ENCODE data around the gene SHROOM3. TPM values are rescaled to one million over a fixed set of nuclear protein-coding genes. Genes with fewer than 3 reads are reported as not detected.

The SHROOM3 gene
- total RNA-seq, 1 donor from 2014 or later, result 54.9 TPM

DNA sequence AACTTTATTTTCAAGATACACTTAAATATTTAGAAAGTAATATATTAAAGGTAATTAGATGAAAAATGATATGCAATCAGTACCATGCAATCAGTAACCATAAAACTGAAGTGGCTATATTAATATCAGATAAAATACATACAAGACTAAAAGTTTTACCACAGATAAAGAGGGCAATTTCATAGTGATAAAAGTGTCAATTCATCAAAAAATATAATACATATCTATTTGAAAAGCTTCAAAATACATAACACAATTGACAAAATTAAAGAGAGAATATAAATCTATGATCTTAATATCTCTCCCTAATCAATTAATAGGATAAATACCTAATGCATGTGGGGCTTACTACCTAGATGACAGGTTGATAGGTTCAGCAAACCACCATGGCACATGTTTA, 357.4 kb downstream of the SHROOM3 start:
- no peak overlapping the region for H3K4me3 Mint-ChIP-seq (ENCODE audit: low read depth)
- DNase-seq (ENCODE audit: low spot score, unreplicated experiment), result no peak
- peaks cover 15% of the 10 kb centered on the region for H3K36me3 Mint-ChIP-seq (ENCODE audit: insufficient read depth)
- no peaks in the 10 kb centered on the region for H3K27me3 Mint-ChIP-seq
- H3K4me1 Mint-ChIP-seq (ENCODE audit: low read depth), result no peaks in the 10 kb centered on the region
- peaks cover 23% of the 10 kb centered on the region for H3K9me3 Mint-ChIP-seq (ENCODE audit: low read depth)
- TF ChIP-seq, protein P1, sequence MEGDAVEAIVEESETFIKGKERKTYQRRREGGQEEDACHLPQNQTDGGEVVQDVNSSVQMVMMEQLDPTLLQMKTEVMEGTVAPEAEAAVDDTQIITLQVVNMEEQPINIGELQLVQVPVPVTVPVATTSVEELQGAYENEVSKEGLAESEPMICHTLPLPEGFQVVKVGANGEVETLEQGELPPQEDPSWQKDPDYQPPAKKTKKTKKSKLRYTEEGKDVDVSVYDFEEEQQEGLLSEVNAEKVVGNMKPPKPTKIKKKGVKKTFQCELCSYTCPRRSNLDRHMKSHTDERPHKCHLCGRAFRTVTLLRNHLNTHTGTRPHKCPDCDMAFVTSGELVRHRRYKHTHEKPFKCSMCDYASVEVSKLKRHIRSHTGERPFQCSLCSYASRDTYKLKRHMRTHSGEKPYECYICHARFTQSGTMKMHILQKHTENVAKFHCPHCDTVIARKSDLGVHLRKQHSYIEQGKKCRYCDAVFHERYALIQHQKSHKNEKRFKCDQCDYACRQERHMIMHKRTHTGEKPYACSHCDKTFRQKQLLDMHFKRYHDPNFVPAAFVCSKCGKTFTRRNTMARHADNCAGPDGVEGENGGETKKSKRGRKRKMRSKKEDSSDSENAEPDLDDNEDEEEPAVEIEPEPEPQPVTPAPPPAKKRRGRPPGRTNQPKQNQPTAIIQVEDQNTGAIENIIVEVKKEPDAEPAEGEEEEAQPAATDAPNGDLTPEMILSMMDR (IDR thresholded peaks at IDR 0.05; ENCODE audit: unreplicated experiment), result no peak
- H3K27ac Mint-ChIP-seq, result no peak overlapping the region

DNA sequence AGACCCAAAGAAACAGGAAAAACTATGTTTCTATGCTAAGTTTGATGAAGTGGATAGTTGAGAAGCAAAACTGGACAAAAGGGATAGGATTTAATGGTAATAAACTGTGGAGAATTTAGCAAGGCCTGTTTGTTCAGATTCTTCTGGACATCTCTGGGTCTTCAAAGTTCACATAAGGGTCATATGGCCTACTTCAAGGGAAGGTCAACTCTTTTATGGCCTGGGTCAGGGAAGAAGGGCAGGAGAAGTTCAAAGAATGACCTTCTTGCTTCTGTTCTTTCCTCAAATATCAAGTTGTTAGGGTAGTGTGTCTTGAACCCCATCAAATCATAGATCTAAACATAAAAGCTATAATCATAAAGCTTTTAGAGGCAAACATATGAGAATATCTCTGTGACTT, 360.2 kb downstream of the SHROOM3 start:
- Mint-ChIP-seq H3K9me3 (ENCODE audit: low read depth) (peaks cover 6% of the 10 kb centered on the region), H3K27me3 (peaks cover 3% of the 10 kb centered on the region), H3K4me1 (ENCODE audit: low read depth) (no peaks in the 10 kb centered on the region), H3K4me3 (ENCODE audit: low read depth) (no peak overlapping the region), H3K27ac (no peak overlapping the region), H3K36me3 (ENCODE audit: insufficient read depth) (no peaks in the 10 kb centered on the region)
- TF ChIP-seq, protein P1 (IDR thresholded peaks at IDR 0.05; ENCODE audit: unreplicated experiment), result no peak
- DNase-seq (ENCODE audit: low spot score, unreplicated experiment), result no peak

DNA sequence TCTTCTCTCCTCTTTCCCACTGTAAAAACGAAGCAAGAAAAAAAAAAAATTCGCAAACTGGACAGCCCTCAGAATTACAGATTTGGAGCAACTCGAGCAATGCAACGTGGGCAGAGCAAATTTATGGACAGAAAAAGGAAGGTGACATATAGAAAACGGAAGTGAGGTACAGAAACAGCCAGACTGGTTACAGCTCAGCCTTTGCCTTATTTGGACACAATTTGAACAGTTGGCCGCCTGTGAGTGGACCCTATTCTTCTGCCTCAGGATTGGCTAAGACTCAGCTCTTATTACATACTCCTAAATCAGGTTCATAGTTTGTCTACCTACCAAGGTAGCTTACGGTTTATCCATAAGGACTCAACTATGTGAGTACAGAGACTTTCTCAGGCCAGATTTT, 364.1 kb downstream of the SHROOM3 start:
- H3K27ac Mint-ChIP-seq, result no peak overlapping the region
- TF ChIP-seq, protein P1 (IDR thresholded peaks at IDR 0.05; ENCODE audit: unreplicated experiment), result no peak
- no peaks in the 10 kb centered on the region for H3K36me3 Mint-ChIP-seq (ENCODE audit: insufficient read depth)
- peaks cover 33% of the 10 kb centered on the region for H3K27me3 Mint-ChIP-seq
- DNase-seq (ENCODE audit: low spot score, unreplicated experiment), result no peak
- peaks cover 14% of the 10 kb centered on the region for H3K4me1 Mint-ChIP-seq (ENCODE audit: low read depth)
- no peak overlapping the region for H3K4me3 Mint-ChIP-seq (ENCODE audit: low read depth)
- peaks cover 5% of the 10 kb centered on the region for H3K9me3 Mint-ChIP-seq (ENCODE audit: low read depth)

DNA sequence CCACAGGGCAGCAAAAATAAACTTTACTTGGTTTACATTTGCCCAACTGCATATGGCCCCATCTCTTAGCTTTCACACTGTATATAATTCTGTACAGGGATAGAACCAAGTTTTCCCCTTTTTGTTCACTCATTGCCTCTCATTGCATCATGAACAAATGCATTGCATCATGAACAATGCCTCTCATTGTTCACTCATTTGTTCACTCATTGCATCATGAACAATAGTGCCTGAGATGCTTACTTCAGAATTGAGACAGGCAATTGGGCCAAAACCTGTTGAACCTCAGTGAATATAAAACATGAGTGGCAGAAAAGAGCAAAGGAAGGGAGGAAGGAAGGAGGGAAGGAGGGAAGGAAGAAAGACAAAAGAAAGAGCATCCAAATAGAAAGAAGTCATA, 364.7 kb downstream of the SHROOM3 start:
- no peak overlapping the region for H3K4me3 Mint-ChIP-seq (ENCODE audit: low read depth)
- TF ChIP-seq, protein P1 (IDR thresholded peaks at IDR 0.05; ENCODE audit: unreplicated experiment), result no peak
- peaks cover 5% of the 10 kb centered on the region for H3K9me3 Mint-ChIP-seq (ENCODE audit: low read depth)
- DNase-seq (ENCODE audit: low spot score, unreplicated experiment), result no peak
- peaks cover 36% of the 10 kb centered on the region for H3K27me3 Mint-ChIP-seq
- H3K27ac Mint-ChIP-seq, result no peak overlapping the region
- H3K4me1 Mint-ChIP-seq (ENCODE audit: low read depth), result peaks cover 14% of the 10 kb centered on the region
- H3K36me3 Mint-ChIP-seq (ENCODE audit: insufficient read depth), result no peaks in the 10 kb centered on the region

DNA sequence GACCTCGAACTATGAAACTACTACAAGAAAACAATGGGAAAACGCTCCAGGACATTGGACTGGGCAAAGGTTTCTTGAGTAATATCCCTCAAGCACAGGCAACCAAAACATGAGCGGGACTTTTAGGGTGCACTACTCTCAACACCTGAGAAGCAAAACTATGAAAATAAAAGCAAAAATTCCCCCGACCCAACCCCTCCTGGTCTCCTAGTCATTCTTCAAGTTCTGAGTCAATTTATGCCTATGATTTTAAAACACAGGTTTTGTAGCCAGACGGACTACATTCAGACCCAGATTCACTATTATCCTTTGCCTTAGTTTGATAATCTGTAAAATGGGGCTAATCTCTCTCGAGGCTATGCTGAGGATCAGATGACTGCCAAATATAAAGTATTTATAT, 365.9 kb downstream of the SHROOM3 start:
- Mint-ChIP-seq H3K4me1 (ENCODE audit: low read depth) (peaks cover 14% of the 10 kb centered on the region), H3K9me3 (ENCODE audit: low read depth) (peaks cover 3% of the 10 kb centered on the region), H3K27me3 (peaks cover 36% of the 10 kb centered on the region), H3K27ac (no peak overlapping the region), H3K4me3 (ENCODE audit: low read depth) (no peak overlapping the region), H3K36me3 (ENCODE audit: insufficient read depth) (no peaks in the 10 kb centered on the region)
- no peak for DNase-seq (ENCODE audit: low spot score, unreplicated experiment)
- TF ChIP-seq, protein P1 (IDR thresholded peaks at IDR 0.05; ENCODE audit: unreplicated experiment), result no peak

All from progenitor cell of endocrine pancreas (in vitro differentiated cells).